Eye (tissue), 1 donor: ENCODE measurements around the gene CSDE1.
A peak's percentile ranks its signal among the peaks of the same experiment; 100 is the strongest.

ENCODE experiments used
- DNase-seq: peaks from one replicate; pipeline ENCODE4 v3.0.0-alpha.2; 2015

Gene CSDE1

DNA sequence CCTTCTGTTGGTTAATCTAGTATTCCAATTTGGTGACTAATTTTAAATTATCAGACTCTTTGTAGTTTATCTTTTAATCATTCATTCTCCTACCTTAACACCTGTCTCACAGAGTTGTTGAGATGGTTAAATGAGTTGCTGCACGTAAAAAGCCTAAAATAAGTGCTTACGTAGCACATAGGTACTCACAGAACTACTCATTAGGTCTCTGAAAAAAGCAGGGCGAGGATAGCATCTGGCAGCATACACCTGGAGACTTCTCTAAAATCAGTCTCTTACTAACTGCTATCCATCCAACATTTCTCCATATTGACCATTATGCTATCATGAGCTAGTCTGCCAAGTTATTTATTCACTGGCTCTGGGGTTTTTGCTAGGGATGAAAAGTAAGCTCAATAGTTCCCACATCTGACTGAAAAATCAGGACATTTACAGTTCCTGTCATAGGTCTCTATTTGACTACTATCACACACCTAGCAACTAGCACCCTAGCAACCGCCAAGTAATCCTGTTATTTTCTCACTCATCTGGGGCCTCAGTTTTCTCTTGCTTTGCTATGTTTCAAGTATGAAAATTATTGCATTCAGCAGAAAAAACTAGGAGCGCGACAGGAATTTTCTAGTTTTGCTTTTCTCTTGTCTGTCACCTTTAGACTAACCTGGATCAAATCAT lies 11.2 kb downstream of the CSDE1 start:
- no peak for DNase-seq

GRCh38 chr1:114745291-114745690 lies 12.5 kb downstream of the CSDE1 start:
- DNase-seq = no peak

DNA sequence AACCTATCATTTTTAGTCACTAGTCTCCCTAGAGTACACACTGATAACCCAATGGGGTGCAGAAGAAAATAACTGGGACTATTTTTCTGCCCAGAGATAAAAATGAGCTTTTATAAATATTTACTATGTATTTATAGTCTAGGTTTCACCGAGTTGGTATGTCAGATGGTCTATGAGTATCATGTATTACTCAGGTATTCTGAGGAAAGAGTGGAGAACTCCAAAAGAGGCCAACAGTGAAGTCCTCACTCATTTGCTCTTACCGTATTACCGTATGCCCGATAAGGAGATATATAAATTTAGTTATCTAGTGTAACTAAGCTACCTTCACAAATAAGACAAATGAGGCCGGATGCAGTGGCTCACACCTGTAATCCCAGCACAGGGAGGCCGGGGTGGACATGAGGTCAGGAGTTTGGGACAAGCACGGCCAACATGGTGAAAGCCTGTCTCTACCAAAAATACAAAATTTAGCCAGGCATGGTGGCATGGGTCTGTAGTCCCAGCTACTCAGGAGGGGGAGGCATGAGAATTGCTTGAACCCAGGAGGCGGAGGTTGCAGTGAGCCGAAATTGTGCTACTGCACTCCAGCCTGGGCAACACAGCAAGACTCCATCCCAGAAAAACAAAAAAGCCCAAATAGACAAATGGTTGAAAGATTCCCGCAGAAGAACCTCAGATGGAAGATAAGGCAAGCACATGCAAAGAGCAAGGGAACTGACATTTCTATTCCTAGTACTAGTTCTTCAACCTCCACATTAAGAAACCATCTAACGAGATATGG lies 15.6 kb downstream of the CSDE1 start:
- no peak for DNase-seq

DNA sequence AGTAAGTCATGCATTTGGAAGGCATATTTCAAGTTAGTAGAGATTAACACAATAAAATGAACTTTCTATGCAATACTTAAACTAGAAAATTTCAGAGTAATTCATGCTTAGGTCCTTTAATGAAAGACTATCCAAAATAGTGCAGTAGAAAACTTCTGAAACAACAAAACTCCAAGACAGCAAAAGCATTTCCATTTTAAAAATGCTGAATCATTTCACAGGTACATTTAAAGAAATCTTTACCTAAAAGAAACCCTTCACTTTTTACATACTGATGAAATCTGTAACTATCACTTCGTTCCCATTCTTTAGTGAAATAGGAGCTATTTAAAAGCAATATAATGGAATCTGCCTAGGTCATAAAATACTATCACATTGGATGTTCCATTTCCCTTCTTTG lies 17.5 kb downstream of the CSDE1 start:
- no peak for DNase-seq

- DNase-seq = no peak
These were observed 20.4 kb downstream of the CSDE1 start for GRCh38 chr1:114737314-114737849.

- no peak for DNase-seq
These were observed 22.3 kb downstream of the CSDE1 start for GRCh38 chr1:114735479-114735878.

DNA sequence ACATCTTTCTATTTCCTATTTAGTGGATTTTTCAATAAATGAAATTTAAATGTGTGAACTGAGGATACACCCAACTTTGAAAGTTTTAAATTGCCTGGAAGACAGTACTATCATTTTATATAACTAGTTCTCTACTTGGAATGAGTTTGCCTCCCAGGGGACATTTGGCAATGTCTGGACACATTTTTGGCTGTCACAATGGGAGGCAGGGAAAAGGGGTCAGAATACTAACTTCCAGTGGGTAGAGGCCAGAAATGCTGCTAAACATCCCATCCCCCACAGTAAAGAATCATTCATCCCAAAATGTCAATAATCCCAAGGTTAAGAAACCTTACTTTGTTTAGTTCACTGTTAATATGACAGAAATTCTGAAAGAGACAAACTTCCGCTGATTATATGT lies 28.0 kb downstream of the CSDE1 start:
- no peak for DNase-seq

DNA sequence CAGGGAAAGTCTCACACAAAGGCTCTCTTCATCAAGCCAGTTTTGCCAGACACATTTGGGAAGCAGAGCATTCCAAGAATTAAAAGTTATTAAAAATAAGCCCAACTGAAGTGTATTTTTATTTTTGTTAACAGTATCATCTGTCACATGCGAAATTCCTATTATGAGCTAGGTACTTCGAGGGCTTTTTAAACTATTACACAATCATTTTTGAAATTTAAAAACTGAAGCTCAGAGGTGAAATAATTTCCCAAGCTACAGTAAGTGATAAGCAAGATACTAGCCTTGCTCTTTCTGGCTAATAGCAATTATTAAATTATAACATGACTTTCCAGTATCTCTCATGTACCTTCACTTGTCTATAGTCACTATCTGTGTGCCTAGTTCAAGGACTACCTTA lies 29.2 kb downstream of the CSDE1 start:
- DNase-seq = no peak

- DNase-seq = no peak
These were observed 32.6 kb downstream of the CSDE1 start for GRCh38 chr1:114725230-114725629.

DNA sequence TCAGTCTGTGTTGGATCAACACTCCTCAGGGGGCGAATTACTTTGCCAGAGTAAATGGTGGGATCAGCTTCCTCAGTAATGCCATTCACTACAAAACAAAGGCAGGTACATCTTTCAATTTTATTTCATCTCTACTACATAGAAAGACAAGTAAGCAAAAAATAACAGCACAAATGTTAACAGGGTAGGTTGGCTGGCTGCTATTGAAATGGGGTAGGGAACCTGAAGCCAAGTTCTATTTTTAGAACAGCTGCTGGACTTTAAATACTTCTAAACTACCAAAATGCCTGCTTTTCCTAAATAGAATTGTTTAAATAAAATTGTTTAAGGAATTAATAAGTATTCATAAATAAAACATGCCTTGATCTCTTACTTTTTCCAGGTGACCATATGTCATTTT lies 33.9 kb downstream of the CSDE1 start:
- DNase-seq = no peak

- no peak for DNase-seq
These were observed 34.3 kb downstream of the CSDE1 start for GRCh38 chr1:114723457-114723856.

DNA sequence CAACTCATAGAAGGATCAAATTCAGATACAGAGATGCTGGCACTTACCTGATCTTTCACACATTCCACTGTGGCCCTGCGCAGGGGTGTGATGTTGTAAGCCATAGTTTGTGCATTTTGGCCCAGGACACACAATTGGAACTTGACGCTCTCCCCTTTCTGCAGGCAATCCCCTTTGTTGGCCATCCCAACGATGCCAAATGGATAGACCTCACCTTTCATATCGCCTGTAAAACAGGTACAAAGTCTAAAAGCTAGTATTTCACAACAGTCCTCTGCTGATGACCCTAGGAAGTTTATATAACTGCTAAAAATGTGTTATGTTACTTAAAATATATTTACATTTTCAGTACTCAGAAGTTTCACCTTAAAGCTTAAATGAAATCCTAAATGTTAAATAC lies 37.3 kb downstream of the CSDE1 start:
- DNase-seq = no peak

- no peak for DNase-seq
These were observed 38.4 kb downstream of the CSDE1 start for GRCh38 chr1:114719424-114719787.

- no peak for DNase-seq
These were observed 38.9 kb downstream of the CSDE1 start for GRCh38 chr1:114718661-114719423.

- DNase-seq = peak; percentile 98
These were observed 41.2 kb downstream of the CSDE1 start, which contains the start of gene NRAS for GRCh38 chr1:114716304-114717170. Gene NRAS (minus strand): TSS chr1:114716771. CDS start chr1:114716160, 611 bp downstream.

DNA sequence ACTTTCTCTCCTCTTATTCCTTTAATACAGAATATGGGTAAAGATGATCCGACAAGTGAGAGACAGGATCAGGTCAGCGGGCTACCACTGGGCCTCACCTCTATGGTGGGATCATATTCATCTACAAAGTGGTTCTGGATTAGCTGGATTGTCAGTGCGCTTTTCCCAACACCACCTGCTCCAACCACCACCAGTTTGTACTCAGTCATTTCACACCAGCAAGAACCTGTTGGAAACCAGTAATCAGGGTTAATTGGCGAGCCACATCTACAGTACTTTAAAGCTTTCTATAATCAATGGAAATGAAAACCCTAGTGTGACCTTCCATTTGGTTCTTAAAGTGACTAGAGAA lies 41.9 kb downstream of the CSDE1 start:
- no peak for DNase-seq

DNA sequence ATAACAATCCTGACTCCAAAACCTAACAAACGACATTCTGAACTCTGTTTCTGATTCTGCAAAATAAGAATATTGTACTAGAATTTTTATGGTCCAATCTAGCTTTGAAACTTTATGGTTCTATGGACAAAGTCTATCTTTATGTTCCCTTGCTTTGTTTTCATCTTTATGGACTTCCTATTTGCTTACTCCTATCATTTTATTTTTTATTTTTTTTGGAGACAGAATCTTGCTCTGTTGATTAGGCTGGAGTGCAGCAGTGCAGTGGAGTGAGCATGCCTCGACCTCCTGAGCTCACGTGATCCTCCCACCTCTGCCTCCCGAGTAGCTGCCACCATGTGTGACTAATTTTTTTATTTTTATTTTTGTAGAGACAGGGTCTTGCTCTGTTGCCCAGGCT lies 44.8 kb downstream of the CSDE1 start:
- DNase-seq = no peak

DNA sequence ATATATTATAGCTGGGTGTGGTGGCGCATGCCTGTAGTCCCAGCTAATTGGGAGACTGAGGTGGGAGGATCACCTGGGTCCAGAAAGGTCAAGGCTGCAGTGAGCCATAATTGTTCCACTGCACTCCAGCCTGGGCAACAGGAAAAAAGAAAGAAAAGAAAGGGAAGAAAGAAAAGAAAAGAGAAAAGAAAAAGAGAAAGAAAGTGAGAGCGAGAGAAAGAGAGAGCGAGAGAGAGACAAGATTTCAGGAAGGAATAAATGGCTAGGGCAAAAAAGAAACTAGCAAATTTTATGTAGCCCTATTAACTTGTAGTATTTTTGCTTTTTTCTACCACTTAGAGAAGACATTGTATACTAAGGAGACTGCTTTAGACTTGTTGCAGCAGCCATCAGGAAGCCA lies 47.4 kb downstream of the CSDE1 start:
- no peak for DNase-seq

DNA sequence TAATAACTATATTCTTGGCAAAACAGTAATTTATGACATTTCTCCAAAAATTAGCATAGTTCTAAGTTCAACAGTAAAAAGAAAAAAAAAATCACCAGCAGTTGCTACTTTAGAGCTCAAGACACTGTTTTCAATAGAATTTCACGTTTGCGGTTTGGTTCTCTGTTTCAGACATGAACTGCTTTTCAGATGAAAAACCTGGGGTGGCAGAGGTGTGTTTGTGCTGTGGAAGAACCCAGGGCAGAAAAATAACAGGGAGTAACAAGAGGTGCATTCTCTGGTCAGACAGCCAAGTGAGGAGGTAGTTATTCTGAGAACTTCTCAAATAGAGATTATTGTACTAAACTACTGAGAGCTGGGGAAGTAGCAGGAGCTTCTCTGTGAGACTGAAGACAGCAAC lies 50.2 kb downstream of the CSDE1 start:
- no peak for DNase-seq

DNA sequence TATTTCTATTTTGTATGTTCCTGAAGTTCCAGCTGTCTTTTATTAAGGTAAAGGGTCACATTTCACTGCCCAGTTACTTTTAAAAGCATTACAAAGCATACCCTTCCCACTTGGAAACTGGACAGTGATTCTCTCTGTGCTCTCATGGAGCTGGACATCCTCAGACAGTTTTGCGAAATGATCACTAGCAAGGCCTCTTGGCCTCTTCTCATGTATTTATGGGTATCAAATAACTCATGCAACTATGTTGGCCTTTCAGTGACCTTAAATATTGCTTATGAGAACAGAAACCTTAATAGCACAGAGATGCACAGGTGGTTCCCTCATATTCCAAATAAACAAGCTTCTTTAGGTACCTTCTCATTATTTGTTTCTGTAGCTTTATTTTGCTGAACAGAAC lies 54.5 kb downstream of the CSDE1 start:
- no peak for DNase-seq

- DNase-seq = no peak
These were observed 55.0 kb downstream of the CSDE1 start for GRCh38 chr1:114702737-114703136.

- no peak for DNase-seq
These were observed 55.9 kb downstream of the CSDE1 start for GRCh38 chr1:114701931-114702330.
